Adrenal gland (tissue), 12 donors: ENCODE data around the gene FCN2. TPM values are rescaled to one million over a fixed set of nuclear protein-coding genes. Genes with fewer than 3 reads are reported as not detected.
A peak's percentile ranks its signal among the peaks of the same experiment; 100 is the strongest.

ENCODE experiments used
- DNase-seq, 7 donors: peaks; one replicate each; pipeline ENCODE4 v3.0.0-alpha.2; 2019 to 2020
- H3K27ac ChIP-seq, 5 donors: fragments of 200-600 bp; sonication (generic) in 4 of 5; 1 replicate in 3 of 5; 2 replicates in 2 of 5; pipeline versions ENCODE4 v1.5.1 to v1.8.0; 2016 to 2020; ENCODE audit warnings: mild to moderate bottlenecking in 1 of 5
- H3K27me3 ChIP-seq: fragments of 200-600 bp; 2 replicates; pipeline ENCODE4 v1.8.0; 2021
- H3K36me3 ChIP-seq, 2 donors: fragments of 200-600 bp; replicated peaks in 1 of 2; 1 replicate in 1 of 2; 2 replicates in 1 of 2; pipeline versions ENCODE4 v1.5.1 to v1.8.0; 2018 to 2022
- H3K4me1 ChIP-seq, 2 donors: fragments of 200-600 bp; replicated peaks in 1 of 2; 1 replicate in 1 of 2; 2 replicates in 1 of 2; pipeline versions ENCODE4 v1.5.1 to v1.8.0; 2018 to 2021
- H3K4me3 ChIP-seq, 4 donors: fragments of 200-600 bp; sonication (generic) in 3 of 4; one replicate each; pipeline ENCODE4 v1.5.1; 2016 to 2018
- H3K9me3 ChIP-seq, 3 donors: fragments of 200-600 bp; sonication (generic) in 1 of 3; replicated peaks in 1 of 3; 1 replicate in 2 of 3; 2 replicates in 1 of 3; pipeline versions ENCODE4 v1.5.1 to v1.8.0; 2016 to 2021
- CTCF ChIP-seq, 6 experiments: fragments of 450-650 bp in 4 of 6; fragments of 200-600 bp in 2 of 6; sonication (generic) in 1 of 6; IDR thresholded peaks; 1 replicate in 5 of 6; 2 replicates in 1 of 6; pipeline versions ENCODE4 v1.5.1 to v1.8.0; 2016 to 2021; ENCODE audit warnings: antibody characterized with exemption in 6 of 6, mild to moderate bottlenecking in 2 of 6, moderate library complexity in 1 of 6
- POLR2A ChIP-seq, 2 donors: fragments of 450-650 bp; IDR thresholded peaks; one replicate each; pipeline ENCODE4 v1.6.1; 2017; ENCODE audit warnings: antibody characterized with exemption in 2 of 2, mild to moderate bottlenecking in 2 of 2, moderate library complexity in 1 of 2
- whole genome bisulfite sequencing, 4 donors: extraction: QIAGEN DNeasy Blood & Tissue Kit in 2 of 4; methylation state at CpG; one replicate each; pipeline versions ENCODE4 v1.1.5 to v1.1.7; 2013 to 2017; 5-methylcytosine and 5-hydroxymethylcytosine counted together
- intact Hi-C, 2 donors: fragments of 100-400 bp; cut with DNase I; formaldehyde crosslinking; loops; one replicate each; pipeline versions ENCODE4 v1.14.1 to v1.15.0; 2022 to 2023
- polyA plus RNA-seq, 3 donors: library from polyadenylated mRNA; stranded (reverse); fragments of 200-250 nt in 2 of 3; fragments of 350-450 nt in 1 of 3; fragmentation: Illumina TruSeq in 1 of 3; extraction: RNeasy Lipid Tissue Mini Kit (QIAGEN cat#74804) in 1 of 3; gene quantifications; one replicate each; pipeline ENCODE4 v1.2.3, GENCODE V29; 2013 to 2014
- total RNA-seq, 9 donors: library from RNA; depleted of rRNA in 4 of 9; stranded (reverse); fragments of >200 nt in 4 of 9; fragments of 120-200 nt in 1 of 9; fragmentation: NEBNext Ultra II Directional in 1 of 9; extraction: Animal tissue kit (Norgen Biotek cat#: 25700) in 1 of 9; gene quantifications; one replicate each; pipeline versions ENCODE4 v1.1.0 to v1.2.4, GENCODE V29; 2013 to 2023
- donor health status: healthy with polysubstance abuse.
- donor health status: Bipolar disorder and iron deficiency.
- donor health status: DM: yes; HTN: yes; CAD: no.
- donor health status: DM: no; HTN: no; CAD: no.
- donor health status: DM: no; HTN: no; CAD: no.
- donor health status: DM: yes; HTN: yes; CAD: no.

FCN2 gene
- total and polyA plus RNA-seq, 12 donors: 6.7 to 99.6 (median 31.2) TPM

GRCh38 chr9:134891713-134892112, 11.1 kb downstream of the FCN2 start:
- Histone ChIP-seq H3K4me1 (peaks cover 21 to 26% of the 10 kb centered on the region in 2 donors), H3K27me3 (no peaks in the 10 kb centered on the region), H3K27ac (peak overlapping the region in 1 of 5 donors; percentile 1), H3K36me3 (no peaks in the 10 kb centered on the region), H3K4me3 (no peak overlapping the region), H3K9me3 (no peaks in the 10 kb centered on the region)
- WGBS, 4 donors: 65 to 73% (median 72%) methylated on average over 4 to 5 of the region's 5 CpGs
- TF ChIP-seq CTCF (IDR thresholded peaks at IDR 0.05): no peak
- no peak for TF ChIP-seq POLR2A (IDR thresholded peaks at IDR 0.05)
- intact Hi-C loops: no loop called here
- DNase-seq: peak in 4 of 7 donors; percentile 14 to 33 (median 18)

- Histone ChIP-seq H3K4me1 (peaks cover 25 to 31% of the 10 kb centered on the region in 2 donors), H3K9me3 (no peaks in the 10 kb centered on the region), H3K27me3 (no peaks in the 10 kb centered on the region), H3K36me3 (no peaks in the 10 kb centered on the region), H3K4me3 (no peak overlapping the region), H3K27ac (no peak overlapping the region)
- 92 to 100% (median 96%) methylated on average over 2 to 6 of the region's 6 CpGs for WGBS, 4 donors
- DNase-seq: peak in 4 of 7 donors; percentile 11 to 34 (median 14)
- TF ChIP-seq CTCF (IDR thresholded peaks at IDR 0.05) (no peak), POLR2A (IDR thresholded peaks at IDR 0.05) (no peak)
- intact Hi-C loops: no loop called here
Measured at GRCh38 chr9:134892221-134892620, 11.6 kb downstream of the FCN2 start.

GRCh38 chr9:134892820-134893420, 12.3 kb downstream of the FCN2 start:
- no peaks in the 10 kb centered on the region for H3K27me3 ChIP-seq
- 77 to 92% (median 90%) methylated on average over 7 of the region's 7 CpGs for WGBS, 4 donors
- peak in 2 of 7 donors; percentile 15 to 25 for DNase-seq
- H3K4me3 ChIP-seq: no peak overlapping the region
- intact Hi-C loops: no loop called here
- H3K27ac ChIP-seq: no peak overlapping the region
- H3K36me3 ChIP-seq: no peaks in the 10 kb centered on the region
- no peak for TF ChIP-seq POLR2A (IDR thresholded peaks at IDR 0.05)
- no peak for TF ChIP-seq CTCF (IDR thresholded peaks at IDR 0.05)
- H3K4me1 ChIP-seq: peaks cover 25 to 38% of the 10 kb centered on the region in 2 donors
- H3K9me3 ChIP-seq: no peaks in the 10 kb centered on the region

- H3K9me3 ChIP-seq: no peaks in the 10 kb centered on the region
- DNase-seq: peak; percentile 42 to 81 (median 58)
- intact Hi-C loops: no loop called here
Measured at GRCh38 chr9:134894136-134894860, 13.7 kb downstream of the FCN2 start.

More at GRCh38 chr9:134894136-134894860, 13.7 kb downstream of the FCN2 start:
- no peaks in the 10 kb centered on the region for H3K27me3 ChIP-seq
- H3K36me3 ChIP-seq: no peaks in the 10 kb centered on the region
- H3K27ac ChIP-seq: peak overlapping the region in 2 of 5 donors; percentile 19 to 47
- TF ChIP-seq POLR2A (IDR thresholded peaks at IDR 0.05): no peak
- no peak for TF ChIP-seq CTCF (IDR thresholded peaks at IDR 0.05)
- H3K4me3 ChIP-seq: no peak overlapping the region
- 77 to 84% (median 83%) methylated on average over 7 of the region's 7 CpGs for WGBS, 4 donors
- peaks cover 25 to 42% of the 10 kb centered on the region in 2 donors for H3K4me1 ChIP-seq
